NCI-H2171 treated with DMSO at 0.1 percent for 48 hours (cell line): Measurements from ENCODE around the gene STK4.

Experiments used
- DNase-seq: peaks from one replicate; lab custom pipeline; 2025; lab: John Stamatoyannopoulos, UW

STK4 gene

DNA sequence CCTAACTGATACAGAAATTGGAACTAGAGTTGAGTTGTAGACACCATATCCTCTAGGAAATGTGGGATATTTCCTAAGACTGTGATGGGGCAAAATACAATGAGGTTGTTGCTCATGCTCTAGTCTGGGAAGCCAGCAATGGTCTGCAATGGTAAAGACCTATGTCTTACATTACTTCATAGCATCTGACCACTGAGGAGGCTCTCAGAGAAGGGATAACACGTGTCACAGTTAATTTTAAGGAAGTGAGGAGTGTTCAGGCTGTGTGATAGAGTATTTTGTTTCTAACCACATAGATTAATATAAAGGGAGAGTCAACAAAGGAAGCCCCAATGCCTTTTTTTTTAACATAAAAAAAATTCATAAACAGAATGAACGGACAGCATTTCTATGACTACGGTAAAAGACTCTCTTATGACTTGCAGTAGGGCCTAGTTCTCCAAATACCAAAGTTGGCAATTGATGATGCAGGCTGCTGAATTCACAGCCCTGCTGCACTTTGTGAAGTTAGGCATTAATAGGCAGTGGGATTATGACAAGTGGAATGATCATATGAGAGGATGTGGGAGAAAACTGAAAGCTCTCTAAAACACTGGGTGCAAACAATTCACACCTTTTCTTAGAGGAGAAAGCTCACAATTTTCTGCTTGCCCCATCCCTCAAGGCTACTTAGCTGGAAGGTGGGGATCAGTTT, 120.9 kb downstream of the STK4 start:
- no peak for DNase-seq

GRCh38 chr20:45087814-45088213, 121.5 kb downstream of the STK4 start:
- DNase-seq = no peak

GRCh38 chr20:45088247-45088646, 121.9 kb downstream of the STK4 start:
- DNase-seq = no peak

GRCh38 chr20:45090481-45090880, 124.2 kb downstream of the STK4 start:
- DNase-seq = no peak

DNA sequence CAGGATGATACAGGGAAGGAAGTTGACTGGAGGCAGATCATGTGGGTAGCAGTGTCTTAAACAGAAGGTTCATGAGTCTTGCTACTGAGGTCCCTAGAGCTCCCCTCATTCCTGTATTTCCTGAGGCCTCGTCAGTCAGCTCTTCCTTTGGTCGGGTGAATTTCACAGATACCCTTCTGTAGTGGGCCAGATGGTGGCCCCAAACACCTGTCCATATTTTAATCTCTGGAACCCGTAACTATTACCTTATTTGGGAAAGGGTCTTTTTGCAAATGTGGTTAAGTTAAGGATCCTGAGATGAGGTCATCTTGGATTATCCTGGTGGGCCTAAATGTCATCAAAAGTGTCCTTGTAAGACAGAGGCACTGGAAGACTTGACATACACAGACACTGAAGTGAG, 125.1 kb downstream of the STK4 start:
- DNase-seq = peak; percentile 73

- no peak for DNase-seq
Measured at GRCh38 chr20:45092898-45093297, 126.6 kb downstream of the STK4 start.

DNA sequence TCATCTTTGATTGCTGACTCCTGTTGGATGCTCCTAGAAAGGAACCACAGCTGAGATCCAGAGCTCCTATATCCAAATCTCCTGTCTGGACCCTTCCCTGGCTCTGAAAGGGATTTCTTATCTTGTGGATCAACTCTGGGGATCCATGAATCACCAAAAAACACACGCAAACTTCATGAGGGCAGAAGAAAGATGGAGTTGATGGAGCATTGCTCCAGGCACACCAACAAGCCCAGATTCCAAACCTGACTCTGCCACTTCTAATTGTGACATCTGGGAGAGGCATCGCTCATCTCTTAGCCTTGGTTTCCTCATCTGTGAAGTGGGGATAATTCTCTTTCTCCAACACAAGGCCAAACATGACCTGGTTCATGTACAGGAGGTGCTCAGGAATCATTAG, 127.9 kb downstream of the STK4 start:
- no peak for DNase-seq

DNA sequence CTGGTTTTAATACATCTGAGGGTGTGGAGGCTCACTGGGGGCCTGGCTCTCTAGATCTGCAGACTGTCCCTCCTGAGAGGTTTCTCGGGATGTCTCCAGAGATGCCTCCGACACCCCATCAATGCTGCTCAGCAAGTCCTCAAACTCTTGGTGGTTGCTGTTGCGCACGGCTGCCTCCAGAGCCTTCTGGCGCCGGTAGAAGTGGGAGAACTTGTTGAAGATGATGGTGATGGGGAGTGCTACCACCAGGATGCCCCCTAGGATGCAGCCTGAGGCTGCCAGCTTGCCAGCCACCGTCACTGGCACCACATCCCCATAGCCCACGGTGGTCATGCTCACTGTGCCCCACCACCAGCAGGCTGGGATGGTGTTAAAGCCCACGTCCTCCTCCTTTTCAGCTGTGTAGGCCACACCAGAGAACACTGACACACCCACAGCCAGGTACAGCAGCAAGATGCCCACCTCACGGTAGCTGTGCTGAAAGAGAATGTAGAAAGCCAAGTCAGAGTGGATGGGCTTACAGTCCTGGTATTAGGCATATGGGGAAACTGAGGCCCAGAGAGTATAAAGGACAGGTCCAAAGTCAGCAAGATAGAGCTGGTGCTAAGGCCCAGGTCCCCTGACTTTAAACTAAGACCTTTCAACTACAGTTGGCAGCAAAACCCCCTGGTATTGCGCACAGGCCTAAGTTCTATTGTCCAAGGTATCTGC, 128.7 kb downstream of the STK4 start:
- no peak for DNase-seq

DNA sequence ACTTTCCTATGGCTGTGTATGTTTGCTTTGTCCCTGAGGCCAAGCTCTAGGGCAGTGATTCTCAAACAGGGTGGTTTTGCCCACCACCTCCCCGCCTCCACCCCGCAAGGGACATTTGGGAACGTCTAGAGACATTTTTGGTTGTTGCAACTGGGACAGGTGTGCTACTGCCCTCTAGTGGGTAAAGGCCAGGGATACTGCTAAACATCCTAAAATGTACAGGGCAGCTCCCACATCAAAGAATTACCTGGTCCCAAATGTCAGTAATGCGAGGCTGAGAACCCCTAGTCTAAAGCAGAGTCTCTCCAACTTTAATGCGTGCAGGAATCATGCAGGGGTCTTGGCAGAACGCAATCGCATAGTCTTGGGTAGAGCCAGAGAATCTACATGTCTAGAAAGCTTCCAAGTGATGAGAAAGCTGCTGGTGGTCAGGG, 129.5 kb downstream of the STK4 start:
- peak; percentile 56 for DNase-seq

GRCh38 chr20:45096781-45097180, 130.5 kb downstream of the STK4 start:
- DNase-seq = no peak

- no peak for DNase-seq
Measured at GRCh38 chr20:45097485-45098102, 131.3 kb downstream of the STK4 start.

DNA sequence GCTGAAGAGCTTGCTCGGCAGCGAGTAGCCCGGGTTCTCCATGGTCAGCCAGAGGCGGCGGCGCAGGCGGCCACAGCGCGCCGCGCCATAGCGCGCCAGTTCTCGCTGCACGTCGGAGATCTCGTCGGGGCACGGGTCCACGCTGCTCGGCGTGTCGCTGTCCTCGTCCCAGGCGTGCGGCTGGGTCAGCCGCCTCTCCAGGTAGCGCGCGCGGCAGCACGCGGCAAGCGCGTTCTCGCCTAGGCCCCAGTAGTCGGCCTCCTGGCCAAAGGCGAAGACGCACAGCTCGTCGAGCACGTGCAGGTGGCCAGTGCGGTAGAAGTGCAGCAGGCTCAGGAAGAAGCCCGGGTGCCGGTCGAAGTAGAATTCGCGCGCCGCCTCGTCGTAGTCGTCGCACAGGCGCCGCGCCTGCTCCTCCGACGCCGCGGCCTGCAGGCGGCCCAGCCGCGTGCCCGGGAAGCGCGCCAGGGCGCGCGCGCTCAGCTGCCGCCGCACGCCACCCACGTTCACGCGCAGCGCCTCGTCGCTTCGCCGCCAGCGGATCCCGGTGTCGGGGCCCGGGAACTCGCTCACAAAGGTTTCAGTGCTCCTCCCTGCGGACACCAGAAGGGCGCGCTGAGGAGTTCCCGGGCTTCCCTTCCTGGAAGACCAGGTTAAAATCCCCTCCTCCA, 131.9 kb downstream of the STK4 start:
- DNase-seq = no peak

- DNase-seq = no peak
Measured at GRCh38 chr20:45100563-45101245, 134.4 kb downstream of the STK4 start, which contains the start of gene KCNS1. Gene KCNS1, minus strand, starts transcription at chr20:45101127. Its CDS starts 1,891 bp downstream, at chr20:45099236.

DNA sequence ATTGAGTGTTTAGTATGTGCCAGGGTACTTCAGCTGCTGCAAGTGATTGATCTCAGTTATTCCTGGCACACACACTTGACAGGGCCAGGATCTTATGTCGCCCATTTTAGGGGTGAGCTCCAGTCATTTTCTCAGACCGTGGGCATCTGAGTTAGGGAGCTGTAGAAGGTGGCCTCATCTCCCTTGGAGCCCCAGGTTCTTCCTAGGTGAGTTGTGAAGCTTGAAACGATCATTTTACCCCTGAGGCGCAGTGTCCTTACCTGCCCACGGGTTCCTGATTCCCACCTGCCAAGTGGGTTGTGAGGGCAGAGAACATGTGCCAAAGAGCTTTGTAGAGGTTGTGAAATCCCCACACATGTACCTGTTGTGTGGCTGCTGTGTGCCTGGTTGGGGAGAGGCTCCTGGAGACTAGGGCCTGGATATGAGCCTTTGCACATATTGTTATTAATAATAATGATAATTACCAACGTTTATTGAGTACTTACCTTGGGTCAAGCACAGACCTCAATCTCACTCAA, 135.1 kb downstream of the STK4 start:
- no peak for DNase-seq

GRCh38 chr20:45103072-45103471, 136.8 kb downstream of the STK4 start:
- no peak for DNase-seq

GRCh38 chr20:45104786-45105185, 138.5 kb downstream of the STK4 start:
- DNase-seq = peak; percentile 55

GRCh38 chr20:45105317-45105716, 139.0 kb downstream of the STK4 start:
- DNase-seq = no peak

- DNase-seq = no peak
Measured at GRCh38 chr20:45109634-45110033, 143.3 kb downstream of the STK4 start.

- DNase-seq = no peak
Measured at GRCh38 chr20:45110301-45110700, 144.0 kb downstream of the STK4 start.

DNA sequence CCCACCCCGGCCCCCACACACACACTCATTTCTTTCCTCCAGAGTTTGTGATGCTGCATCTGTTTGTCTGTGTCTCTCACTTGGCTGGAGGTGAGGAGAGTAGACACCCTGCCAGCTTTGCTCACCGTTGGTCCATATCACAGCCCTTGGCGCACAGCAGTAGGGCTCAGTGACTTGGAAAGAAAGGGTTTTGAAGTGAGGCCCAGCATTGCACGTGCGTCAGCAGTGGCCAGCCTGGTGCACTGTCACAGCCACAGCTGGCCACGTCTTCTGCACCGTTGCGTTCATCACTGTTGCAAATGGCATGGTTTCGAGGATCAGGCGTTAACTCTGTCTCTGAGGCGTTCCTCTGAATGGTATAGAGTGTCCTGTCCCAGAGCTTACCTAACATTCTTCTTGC, 145.0 kb downstream of the STK4 start:
- DNase-seq = no peak

- no peak for DNase-seq
Measured at GRCh38 chr20:45111799-45112471, 145.6 kb downstream of the STK4 start.
